GM21529 (cell line): ENCODE data around the gene TGM6.
"Not testable (repeated sequence)": the region's sequence is repeated elsewhere in the genome, so short reads cannot be mapped to it uniquely, and the experiment has no call there.

Experiments
- ATAC-seq: cut with Tn5 transposase; IDR thresholded peaks from one replicate; pipeline ENCODE4 v1.9.1; 2021; ENCODE audit not compliant: unreplicated experiment

The TGM6 gene

DNA sequence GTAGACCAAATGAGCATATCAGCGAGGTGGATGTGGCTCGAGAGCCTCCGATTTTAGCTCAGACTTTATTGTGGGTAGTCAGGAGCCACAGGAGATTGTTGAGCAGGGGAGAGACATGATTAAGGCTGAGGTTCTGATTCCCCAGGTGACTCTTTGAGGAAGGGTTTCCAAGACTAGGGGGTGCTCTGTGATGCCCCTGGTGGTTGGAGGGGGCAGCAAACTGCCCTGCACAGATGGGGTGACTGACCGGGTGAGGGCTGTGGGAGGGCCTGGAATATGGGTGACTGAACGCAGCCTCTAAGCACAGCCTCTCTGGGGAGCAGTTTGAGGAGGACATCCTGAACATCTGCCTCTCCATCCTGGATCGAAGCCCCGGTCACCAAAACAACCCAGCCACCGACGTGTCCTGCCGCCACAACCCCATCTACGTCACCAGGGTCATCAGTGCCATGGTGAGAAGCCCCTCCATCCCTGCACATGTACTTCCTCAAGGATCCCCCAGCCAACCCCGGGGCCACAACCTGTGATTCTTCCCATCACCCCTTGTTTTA is 17.0 kb downstream of the TGM6 start:
- no peak for ATAC-seq

DNA sequence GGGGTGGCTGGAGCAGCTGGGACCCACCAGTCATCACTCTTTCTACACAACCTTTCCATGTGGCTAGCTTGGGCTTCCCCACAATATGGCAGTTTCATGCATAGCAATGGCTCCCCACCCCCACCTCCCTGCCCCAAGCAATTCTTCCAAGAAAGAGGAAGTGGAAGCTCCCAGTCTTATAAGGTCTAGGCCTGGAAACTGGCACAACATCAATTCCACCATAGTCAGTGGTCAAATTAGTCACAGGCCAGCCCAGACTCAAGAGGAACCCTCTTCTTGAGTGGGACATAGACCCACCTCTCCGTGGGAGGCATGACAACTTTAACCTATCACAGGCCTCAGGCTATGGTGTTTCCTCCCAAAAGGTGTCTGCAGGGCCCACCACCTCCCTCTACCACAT is 17.7 kb downstream of the TGM6 start:
- no peak for ATAC-seq

DNA sequence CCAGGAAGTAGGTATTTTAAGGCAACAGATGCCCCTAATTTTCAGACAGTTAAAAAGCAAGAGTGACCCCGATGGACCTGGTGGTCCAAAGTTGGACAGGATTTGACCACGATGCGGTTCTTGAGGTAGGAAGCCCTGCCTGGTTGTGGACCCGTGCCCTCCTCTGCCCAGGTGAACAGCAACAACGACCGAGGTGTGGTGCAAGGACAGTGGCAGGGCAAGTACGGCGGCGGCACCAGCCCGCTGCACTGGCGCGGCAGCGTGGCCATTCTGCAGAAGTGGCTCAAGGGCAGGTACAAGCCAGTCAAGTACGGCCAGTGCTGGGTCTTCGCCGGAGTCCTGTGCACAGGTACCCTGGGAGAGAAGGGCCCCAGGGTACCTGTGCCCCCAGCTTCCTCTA is 18.7 kb downstream of the TGM6 start:
- ATAC-seq = no peak

DNA sequence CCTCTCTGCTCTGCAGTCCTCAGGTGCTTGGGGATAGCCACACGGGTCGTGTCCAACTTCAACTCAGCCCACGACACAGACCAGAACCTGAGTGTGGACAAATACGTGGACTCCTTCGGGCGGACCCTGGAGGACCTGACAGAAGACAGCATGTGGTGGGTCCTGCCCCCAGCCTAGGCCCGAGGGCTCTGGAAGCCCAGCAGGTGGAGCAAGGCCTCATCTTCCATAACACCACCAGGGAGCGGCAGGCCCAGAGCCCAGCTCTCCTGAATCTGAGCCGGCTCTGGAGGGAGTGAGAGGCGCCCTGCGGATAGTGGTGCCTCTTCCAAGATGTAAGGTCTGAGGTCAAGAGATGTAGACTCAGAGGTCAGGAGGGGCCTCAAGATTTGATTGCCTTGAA is 19.6 kb downstream of the TGM6 start:
- ATAC-seq = no peak

DNA sequence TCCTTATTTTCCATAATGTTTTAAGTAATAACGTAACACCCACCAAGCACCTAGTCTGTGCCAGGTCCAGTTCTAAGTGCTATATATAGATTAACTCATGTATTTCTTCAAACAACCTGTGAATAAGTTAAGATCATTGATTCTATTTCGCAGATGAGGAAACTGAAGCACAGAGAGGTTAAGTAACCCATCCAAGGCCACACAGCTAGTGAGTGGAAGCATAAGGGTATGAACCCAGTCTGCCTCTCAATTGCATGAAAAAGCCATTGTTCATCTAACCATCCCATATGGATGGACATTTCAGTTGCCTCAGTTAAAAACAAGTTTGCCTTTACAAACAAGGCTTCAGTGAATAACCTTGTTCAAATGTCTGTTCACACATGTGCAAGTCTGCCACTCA is 20.8 kb downstream of the TGM6 start:
- ATAC-seq = no peak

DNA sequence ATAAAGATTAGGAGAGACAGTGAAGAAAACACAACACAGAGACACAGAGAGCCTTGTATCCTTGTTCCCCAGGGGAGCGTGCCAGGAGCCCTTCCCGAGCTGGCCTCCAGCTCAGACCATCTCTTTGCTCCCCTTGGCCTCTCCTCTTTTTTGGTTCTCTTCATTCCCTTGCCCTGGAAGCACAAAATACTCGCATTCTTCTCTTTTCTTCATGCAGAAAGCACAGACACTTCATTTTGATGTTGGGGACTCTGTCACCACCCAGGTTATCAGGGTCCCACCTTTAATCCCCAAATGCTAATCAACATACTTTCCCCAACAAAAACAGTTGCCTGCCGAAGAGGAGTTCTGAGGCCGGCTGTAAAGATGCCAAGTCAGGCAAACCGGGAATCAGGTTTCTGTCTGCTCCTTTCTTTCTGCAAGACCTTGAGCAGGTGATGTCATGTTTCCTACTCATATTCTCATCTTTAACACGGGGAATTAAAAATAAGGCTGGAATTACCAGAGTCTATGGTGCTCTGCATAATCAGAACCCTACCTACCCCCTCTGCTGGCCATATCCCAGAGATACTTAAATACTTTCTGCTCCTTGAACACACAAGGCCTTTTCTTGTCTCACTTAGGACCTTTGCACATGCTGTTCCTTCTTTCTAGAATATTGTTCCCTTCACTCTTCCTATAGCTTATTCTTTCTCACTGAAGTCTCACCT is 21.7 kb downstream of the TGM6 start:
- ATAC-seq = no peak

DNA sequence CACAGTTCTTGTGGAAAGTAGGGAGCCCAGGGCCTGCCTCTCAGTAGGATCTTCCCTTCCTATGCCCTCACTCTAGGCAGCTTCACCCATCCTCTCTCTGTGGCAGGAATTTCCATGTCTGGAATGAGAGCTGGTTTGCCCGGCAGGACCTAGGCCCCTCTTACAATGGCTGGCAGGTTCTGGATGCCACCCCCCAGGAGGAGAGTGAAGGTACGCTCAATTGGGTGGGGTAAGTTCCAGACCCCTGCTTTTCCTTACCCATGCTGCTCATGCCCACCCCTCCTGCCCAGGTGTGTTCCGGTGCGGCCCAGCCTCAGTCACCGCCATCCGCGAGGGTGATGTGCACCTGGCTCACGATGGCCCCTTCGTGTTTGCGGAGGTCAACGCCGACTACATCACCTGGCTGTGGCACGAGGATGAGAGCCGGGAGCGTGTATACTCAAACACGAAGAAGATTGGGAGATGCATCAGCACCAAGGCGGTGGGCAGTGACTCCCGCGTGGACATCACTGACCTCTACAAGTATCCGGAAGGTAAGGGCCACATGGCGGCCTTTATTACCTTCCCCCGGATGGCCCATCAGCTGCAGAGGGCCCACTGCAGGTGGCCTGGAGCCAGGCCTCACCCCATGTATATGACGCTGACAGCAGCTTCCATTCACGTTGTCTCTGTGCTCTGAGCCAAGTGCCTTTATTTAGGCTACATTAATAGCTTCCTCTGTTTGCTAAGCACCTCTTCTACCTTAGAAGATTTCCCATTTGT is 22.8 kb downstream of the TGM6 start:
- ATAC-seq = no peak

DNA sequence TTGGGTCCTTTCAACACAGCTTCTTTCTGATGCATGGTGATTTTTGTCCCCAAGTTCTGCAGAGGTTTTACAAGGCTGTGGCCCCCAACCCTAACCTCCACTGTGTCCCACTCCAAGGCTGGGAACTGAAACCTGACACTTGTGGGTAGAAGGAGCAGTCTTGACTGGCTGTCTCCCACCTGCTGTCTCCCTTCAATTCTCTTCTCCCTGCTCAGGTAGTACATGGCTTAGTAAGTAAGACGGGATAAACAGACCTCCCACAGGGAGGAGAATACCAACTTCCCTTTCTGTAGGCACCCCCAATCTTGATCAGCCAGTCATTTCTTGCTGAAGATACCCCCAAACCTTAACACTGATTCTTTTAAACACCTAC is 25.0 kb downstream of the TGM6 start:
- ATAC-seq = no peak

DNA sequence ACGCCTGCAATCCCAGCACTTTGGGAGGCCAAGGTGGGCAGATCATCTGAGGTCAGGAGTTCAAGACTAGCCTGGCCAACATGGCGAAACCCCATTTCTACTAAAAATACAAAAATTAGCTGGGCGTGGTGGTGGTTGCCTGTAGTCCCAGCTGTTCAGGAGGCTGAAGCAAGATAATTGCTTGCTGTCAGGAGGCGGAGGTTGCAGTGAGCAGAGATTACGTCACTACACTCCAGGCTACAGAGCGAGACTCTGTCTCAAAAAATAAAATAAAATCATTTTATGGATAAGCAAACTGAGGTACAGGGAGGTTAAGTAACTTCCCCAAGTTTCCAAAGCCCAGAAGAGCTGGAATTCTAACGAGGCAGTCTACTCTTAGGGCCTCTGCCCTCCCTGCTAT is 26.7 kb downstream of the TGM6 start:
- ATAC-seq = not testable (repeated sequence)

DNA sequence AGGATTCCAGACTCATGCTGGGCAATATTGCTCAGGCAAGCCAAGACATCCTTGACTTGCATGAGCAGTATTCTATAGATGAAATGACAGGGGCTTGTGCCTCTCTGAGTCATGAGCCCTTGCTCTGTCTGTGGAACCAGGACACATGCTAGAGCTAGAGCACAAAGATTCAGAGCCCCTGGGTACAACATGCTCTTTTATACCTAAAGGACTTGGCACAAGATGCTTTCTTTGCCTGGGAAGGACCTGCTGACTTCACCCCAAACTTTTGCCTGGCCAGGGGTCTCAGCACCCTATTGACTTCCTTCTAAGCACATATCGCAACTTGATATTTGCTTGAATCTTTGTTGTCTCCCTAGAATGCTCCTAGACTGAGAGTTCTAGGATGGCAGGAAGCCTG is 27.4 kb downstream of the TGM6 start:
- no peak for ATAC-seq

DNA sequence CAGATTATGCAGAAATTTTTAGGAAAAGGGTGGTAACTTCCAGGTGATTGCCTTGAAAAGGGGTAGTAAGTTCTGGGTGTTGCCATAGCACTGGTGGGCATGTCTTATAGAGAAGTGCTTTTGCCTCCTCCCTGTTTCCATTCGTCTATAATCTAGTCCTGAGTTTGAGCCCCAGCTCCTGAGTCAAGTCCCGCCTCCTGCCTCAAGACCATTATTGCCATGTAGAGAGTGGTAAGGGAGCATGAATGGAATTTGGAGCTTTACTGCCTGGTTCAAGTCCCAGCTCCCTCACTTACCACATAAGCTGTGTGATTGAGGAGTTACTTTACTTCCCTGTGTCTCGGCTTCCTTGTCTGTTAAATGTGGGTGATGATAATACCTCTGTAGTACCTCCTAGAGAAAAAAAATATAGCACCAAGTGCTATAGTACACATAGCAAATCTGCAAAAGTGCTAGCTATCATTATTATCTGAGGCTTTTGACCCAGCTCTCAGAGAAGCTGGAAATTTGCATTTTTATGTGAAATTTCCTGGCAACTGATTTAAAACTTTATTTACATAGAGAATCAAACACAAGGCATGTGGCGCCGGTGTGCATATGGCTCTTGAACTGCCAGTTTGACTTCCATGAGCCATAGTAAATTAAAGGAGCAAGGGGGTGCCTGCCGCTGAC is 36.0 kb downstream of the TGM6 start:
- no peak for ATAC-seq

DNA sequence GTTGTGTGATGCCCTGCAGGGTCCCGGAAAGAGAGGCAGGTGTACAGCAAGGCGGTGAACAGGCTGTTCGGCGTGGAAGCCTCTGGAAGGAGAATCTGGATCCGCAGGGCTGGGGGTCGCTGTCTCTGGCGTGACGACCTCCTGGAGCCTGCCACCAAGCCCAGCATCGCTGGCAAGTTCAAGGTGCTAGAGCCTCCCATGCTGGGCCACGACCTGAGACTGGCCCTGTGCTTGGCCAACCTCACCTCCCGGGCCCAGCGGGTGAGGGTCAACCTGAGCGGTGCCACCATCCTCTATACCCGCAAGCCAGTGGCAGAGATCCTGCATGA is 36.5 kb downstream of the TGM6 start:
- no peak for ATAC-seq

DNA sequence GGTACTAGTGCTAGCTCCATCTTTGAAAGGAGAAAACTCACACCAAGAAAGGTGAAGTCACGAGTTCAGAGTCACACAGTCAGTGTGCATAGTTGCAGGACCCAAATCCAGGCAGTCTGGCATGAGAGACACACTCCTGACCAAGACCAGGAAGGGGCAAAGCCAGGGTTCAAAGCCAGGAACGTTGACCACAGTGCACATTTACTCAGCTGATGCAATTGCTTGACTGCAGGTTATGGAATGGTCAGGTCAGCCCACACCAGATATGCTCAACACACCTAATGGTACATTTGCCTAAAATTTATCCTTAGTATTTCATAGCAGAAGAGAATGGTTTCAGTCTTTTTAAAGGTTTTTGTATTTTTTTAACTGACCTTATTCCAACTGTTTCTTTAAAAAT is 37.7 kb downstream of the TGM6 start:
- no peak for ATAC-seq

DNA sequence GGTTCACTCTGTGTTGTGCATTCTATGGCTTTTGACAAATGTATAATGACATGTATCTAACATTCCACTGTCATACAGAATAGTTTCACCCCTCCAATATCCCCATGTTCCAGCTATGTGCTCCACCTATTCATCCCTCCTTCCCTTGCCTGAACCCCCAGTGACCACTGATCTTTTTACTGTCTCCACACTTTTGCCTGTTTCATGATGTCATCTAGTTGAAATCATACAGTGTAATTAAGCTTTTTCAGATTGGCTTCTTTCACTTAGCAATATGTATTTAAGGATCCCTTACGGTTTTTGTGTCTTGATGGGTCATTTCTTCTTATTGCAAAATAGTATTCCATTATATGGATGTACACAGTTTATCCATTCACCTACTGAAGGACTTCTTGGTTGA is 39.8 kb downstream of the TGM6 start:
- no peak for ATAC-seq

DNA sequence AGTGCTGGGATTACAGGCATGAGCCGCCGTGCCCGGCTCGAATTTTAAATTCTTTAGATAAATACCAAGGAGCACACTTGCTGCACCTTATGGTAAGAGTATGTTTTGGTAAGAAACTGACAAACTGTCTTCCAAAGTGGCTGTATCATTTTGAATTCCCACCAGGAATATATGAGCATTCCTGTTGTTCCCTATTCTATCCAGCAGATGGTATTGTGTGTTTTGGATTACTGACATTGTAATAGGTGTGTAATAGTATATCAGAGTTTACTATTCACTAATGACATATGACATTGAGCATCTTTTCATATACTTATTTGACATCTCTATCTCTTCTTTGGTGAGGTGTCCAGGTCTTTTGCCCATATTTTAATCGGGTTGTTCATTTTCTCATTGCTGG is 40.5 kb downstream of the TGM6 start:
- ATAC-seq = no peak

DNA sequence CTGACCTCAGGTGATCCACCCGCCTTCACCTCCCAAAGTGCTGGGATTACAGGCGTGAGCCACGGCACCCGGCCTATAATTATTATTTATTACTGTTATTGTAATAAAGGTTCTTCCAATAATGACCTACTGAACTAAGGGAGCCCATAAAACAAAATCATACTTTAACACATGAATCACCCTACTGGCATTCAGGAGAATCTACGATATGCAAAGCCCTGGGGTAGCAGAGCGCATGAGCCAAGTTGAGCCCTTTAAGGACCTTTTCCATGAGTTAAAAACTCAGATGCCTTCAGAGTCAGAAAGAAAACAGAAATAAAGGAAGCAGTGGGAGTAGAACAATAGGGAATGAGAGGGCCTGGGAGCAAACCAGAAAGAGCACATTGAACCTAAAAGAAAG is 48.4 kb downstream of the TGM6 start:
- ATAC-seq = no peak

DNA sequence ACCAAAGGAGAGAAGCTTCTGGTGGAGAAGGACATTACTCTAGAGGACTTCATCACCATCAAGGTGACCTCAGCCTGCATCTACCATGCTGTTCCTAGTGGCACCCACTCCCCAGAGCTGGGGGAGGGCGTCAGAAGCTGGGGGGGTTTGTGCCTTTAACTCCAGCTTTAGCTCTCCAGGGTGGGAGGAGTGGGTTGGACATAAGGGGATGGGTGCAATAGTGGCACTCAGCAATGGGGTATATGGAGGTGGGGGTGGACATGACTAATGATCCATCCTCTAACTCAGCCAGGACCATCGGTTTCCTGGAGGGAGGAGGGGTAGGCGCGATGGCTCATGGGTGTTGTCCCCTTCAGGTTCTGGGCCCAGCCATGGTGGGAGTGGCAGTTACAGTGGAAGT is 49.8 kb downstream of the TGM6 start:
- no peak for ATAC-seq

DNA sequence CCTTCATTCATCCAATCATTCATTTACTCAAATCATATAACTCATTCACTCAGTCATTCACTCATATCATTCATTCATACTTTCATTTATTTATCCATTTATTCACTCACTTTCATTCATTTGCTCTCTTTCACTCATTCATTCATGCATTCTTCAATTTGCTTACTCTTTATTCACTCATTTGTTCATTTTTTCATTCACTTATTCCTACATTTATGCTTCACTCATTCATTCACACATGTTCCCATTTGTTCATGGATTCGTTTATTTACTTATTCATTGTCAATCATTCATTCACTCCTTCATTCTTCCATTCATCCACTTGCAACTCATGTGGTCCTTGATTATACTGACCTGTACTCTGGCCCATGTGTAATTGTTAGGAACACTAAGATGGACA is 50.5 kb downstream of the TGM6 start:
- ATAC-seq = no peak

DNA sequence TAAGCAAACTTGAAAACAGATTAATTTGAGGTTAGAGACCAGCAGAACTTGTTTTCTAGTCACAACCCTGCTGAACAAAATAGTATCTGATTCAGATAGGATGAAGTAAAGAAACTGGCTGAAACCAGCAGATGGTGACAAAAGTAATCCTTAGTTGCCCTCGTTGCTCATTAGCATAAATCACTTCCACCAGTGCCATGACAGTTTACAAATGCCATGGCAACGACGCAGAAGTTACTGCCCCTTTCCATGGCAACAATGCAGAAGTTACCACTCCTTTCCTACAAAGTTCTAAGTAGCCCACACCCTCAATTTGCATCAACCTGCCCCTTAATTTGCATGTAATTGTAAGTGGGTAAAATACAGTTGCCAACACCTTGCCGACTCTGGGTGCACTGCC is 66.1 kb downstream of the TGM6 start:
- no peak for ATAC-seq

DNA sequence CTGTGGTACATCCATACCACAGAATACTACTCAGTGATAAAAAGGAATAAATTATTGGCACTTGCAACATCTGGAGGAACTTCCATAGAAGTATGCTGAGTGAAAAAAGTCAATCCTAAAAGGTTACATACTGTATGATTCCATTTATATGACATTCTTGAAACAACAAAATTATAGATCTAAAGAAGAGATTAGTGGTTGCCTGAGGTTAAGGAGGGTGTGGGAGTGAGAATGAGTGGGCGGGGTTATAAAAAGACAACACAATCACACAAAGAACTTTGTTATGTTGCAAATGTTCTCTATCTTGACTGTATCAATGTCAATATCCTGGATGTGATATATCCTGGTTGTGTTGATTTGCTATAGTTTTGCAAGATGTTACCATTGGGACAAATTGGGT is 68.7 kb downstream of the TGM6 start:
- ATAC-seq = no peak

DNA sequence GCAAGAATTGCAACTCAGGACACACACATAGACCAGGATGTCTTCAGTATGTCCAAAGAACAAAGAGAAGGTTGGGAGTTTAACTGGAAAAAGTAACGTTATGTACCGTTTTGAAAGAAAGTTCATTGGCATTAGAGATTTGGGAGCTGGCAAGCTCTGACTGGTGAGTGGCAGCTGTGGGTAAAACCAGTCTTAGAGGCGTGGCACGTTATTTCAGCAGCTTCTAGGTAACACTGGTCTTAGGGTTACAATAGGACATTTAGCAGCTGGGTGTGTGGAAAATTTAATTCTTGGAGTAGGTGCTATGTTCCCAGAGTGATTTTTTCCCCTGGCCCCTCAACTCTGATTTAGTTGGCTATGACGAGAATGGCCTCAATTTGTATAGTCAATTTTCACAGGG is 70.7 kb downstream of the TGM6 start:
- no peak for ATAC-seq
